Tibial nerve (tissue), 4 donors: ENCODE measurements around the gene ZNF460.

Experiments
- CTCF ChIP-seq, 5 experiments: fragments of 200-600 bp in 3 of 5; fragments of 450-650 bp in 2 of 5; sonication (generic) in 3 of 5; IDR thresholded peaks; one replicate each; pipeline ENCODE4 v1.5.1; 2016 to 2019; ENCODE audit warnings: antibody characterized with exemption in 5 of 5, mild to moderate bottlenecking in 3 of 5, moderate library complexity in 2 of 5
- EP300 ChIP-seq, 2 donors: sonication (generic); formaldehyde crosslinking; IDR thresholded peaks; one replicate each; pipeline ENCODE4 v1.6.1; 2017; ENCODE audit warnings: antibody characterized with exemption in 2 of 2, mild to moderate bottlenecking in 1 of 2
- POLR2A ChIP-seq, 2 donors: fragments of 450-650 bp; IDR thresholded peaks; one replicate each; pipeline ENCODE4 v1.6.1; 2017; ENCODE audit warnings: antibody characterized with exemption in 2 of 2, mild to moderate bottlenecking in 2 of 2, moderate library complexity in 2 of 2

GRCh38 chr19:57249329-57249728 lies 31.0 kb upstream of the ZNF460 start:
- TF ChIP-seq CTCF (IDR thresholded peaks at IDR 0.05) (no peak), POLR2A (IDR thresholded peaks at IDR 0.05) (no peak), EP300 (IDR thresholded peaks at IDR 0.05) (no peak)
